Muscle layer of colon (tissue), 2 donors: ENCODE results near the gene SECTM1.

Experiments used
- H3K27ac ChIP-seq: one replicate; pipeline ENCODE4 v1.7.0; 2013; ENCODE audit warnings: low read depth, mild to moderate bottlenecking, low read length, moderate library complexity
- H3K27me3 ChIP-seq, 2 donors: one replicate each; pipeline ENCODE4 v1.7.0; 2013; ENCODE audit warnings: low read length in 2 of 2, mild to moderate bottlenecking in 2 of 2; ENCODE audit not compliant: insufficient read depth in 2 of 2, control insufficient read depth in 1 of 2
- H3K36me3 ChIP-seq: one replicate; pipeline ENCODE4 v1.7.0; 2013; ENCODE audit warnings: mild to moderate bottlenecking, low read length; ENCODE audit not compliant: insufficient read depth
- H3K4me1 ChIP-seq: one replicate; pipeline ENCODE4 v1.7.0; 2013; ENCODE audit warnings: mild to moderate bottlenecking, low read length; ENCODE audit not compliant: insufficient read depth
- H3K4me3 ChIP-seq, 2 donors: one replicate each; pipeline ENCODE4 v1.7.0; 2013; ENCODE audit warnings: low read length in 2 of 2, low read depth in 1 of 2, mild to moderate bottlenecking in 1 of 2, moderate library complexity in 1 of 2
- H3K9ac ChIP-seq: one replicate; pipeline ENCODE4 v1.7.0; 2013; ENCODE audit warnings: low read length
- H3K9me3 ChIP-seq: one replicate; pipeline ENCODE4 v1.7.0; 2013; ENCODE audit warnings: mild to moderate bottlenecking, low read length
- donor health status: abdominal sarcoma.
- donor health status: Adenocarcinoma of cecum.

Gene SECTM1

DNA sequence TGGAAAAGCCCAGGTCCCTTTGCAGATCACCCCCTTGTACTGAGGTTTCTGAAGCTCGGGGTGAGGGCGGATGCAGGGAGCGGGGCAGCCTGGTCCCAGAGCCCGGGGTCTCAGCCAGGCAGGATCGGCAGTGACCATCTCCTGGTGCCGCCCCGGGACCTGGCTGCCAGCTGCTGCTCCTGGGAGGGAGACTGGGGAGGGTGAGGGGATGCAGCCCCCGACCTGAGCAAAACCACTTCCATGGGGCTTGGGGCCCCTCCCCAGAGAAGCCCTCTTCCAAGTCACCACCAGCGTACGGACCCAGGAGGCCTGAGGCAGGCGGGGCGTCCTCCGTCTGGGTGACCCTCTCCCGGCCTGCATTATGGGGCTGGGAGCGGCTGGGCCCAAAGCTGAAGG is 31.0 kb downstream of the SECTM1 start:
- Histone ChIP-seq H3K36me3 (no peaks in the 10 kb centered on the region), H3K27me3 (no peaks in the 10 kb centered on the region), H3K4me1 (peaks cover 11% of the 10 kb centered on the region), H3K9ac (no peak overlapping the region), H3K27ac (no peak overlapping the region), H3K4me3 (no peak overlapping the region), H3K9me3 (no peaks in the 10 kb centered on the region)

DNA sequence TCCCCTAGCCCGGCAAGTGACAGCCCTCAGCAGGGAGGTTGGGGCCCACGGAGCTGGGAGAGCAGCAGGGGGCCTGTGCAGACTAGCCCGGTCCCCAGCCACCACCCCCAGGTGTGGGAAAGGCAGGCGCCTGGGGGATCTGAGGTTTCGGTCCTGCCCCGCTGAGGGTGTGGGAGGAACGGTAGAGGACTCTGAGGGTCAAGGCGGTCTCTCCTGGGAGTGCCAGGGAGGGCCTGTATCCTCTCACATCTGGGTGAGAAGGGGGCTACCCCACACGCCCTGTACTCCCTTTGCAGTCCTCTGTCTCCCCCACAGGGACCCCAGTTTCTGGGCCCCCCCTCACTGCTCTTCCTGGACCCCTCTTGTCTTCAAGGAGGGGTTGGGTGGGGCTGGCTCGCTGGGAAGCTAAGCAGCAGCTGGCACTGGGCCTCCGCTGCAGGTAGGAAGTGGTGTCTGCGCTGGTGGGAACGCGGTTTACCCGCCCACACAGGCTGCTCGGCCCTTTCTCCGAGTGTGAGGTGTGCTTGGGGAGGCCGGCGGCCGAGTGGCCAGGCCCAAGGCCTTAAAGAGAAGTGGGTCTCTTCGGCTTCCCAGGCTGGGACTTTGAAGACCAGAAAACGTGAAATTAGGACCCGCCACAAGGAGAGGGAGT is 31.5 kb downstream of the SECTM1 start:
- Histone ChIP-seq H3K27me3 (no peaks in the 10 kb centered on the region), H3K9ac (no peak overlapping the region), H3K4me1 (peaks cover 16% of the 10 kb centered on the region), H3K36me3 (no peaks in the 10 kb centered on the region), H3K27ac (no peak overlapping the region), H3K4me3 (no peak overlapping the region), H3K9me3 (no peaks in the 10 kb centered on the region)

DNA sequence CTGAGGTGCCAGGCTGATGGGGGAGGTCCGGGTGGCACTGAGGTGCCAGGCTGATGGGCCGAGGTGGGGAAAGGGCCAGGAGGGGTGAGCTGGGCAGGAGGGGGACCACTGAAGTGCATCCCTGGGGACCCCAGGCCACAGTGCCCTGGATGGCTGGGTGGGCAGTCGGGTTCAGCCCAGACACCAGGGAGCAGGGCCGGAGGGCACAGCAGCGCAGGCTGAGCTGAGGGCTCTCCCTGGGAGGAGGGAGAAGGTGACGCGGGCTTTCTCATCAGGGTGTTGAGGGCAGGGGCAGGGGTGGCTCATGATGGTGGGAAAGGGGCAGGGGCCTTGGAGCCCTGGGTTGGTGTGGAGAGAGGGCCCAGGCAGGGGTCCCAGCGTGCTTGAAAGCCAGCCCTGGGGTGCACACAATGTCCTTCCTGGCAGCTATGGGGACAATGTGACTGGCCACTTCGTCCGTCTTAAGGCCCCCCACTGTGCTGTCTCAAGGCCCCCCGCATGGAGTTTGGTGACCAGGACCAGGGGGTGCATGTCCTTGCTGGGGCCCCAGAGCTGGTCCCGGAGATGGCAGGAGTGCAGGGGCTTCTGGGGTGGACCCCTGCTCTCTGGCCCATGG is 32.2 kb downstream of the SECTM1 start:
- Histone ChIP-seq H3K27me3 (no peaks in the 10 kb centered on the region), H3K4me3 (no peak overlapping the region), H3K36me3 (no peaks in the 10 kb centered on the region), H3K27ac (no peak overlapping the region), H3K4me1 (peaks cover 18% of the 10 kb centered on the region), H3K9me3 (no peaks in the 10 kb centered on the region), H3K9ac (no peak overlapping the region)

DNA sequence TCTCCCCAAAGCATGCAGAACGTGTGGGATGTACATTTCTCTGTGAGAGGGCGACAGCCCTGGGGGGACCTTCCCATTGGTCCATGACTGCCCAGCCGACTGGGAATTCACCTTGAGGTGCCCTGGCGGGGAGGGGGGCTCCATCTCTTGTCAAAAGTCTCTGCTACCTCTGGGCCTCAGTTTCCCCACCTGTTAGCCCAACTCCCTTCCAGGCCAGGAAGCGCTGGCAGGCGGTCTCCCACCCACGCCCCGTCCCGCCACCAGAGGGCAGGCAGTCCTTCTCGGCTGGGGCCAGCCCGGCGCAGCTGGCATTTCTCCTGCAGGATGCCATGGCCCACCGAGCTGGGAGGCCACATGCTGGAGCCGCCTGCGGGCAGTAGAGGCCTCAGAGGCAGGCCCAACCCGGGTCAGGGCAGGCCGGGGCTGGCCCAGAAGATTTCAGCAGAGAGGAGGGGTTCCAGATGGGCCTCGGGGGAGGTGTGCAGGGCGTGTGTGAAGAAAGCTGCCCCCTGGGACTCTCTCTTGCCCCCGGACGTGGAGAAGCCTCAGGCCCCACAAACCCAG is 32.8 kb downstream of the SECTM1 start:
- no peaks in the 10 kb centered on the region for H3K9me3 ChIP-seq
- H3K36me3 ChIP-seq, result no peaks in the 10 kb centered on the region
- no peak overlapping the region for H3K4me3 ChIP-seq
- H3K9ac ChIP-seq, result no peak overlapping the region
- H3K27me3 ChIP-seq, result no peaks in the 10 kb centered on the region
- H3K4me1 ChIP-seq, result peaks cover 18% of the 10 kb centered on the region
- no peak overlapping the region for H3K27ac ChIP-seq

DNA sequence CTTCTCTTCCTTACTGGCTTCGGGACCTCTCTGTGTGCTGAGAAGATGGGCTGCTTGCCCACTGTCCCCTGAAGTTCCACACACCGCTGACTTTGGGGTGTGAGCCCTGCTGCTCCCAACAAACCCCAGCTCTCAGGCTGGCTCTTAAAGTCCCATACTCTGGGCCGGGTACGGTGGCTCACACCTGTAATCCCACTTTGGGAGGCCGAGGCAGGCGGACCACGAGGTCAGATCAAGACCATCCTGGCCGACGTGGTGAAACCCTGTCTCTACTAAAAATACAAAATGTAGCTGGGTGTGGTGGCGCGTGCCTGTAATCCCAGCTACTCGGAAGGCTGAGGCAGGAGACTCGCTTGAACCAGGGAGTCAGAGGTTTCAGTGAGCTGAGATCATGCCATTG is 33.3 kb downstream of the SECTM1 start:
- H3K4me3 ChIP-seq, result no peak overlapping the region
- H3K9ac ChIP-seq, result no peak overlapping the region
- H3K36me3 ChIP-seq, result no peaks in the 10 kb centered on the region
- no peak overlapping the region for H3K27ac ChIP-seq
- no peaks in the 10 kb centered on the region for H3K27me3 ChIP-seq
- no peaks in the 10 kb centered on the region for H3K9me3 ChIP-seq
- H3K4me1 ChIP-seq, result peaks cover 18% of the 10 kb centered on the region

DNA sequence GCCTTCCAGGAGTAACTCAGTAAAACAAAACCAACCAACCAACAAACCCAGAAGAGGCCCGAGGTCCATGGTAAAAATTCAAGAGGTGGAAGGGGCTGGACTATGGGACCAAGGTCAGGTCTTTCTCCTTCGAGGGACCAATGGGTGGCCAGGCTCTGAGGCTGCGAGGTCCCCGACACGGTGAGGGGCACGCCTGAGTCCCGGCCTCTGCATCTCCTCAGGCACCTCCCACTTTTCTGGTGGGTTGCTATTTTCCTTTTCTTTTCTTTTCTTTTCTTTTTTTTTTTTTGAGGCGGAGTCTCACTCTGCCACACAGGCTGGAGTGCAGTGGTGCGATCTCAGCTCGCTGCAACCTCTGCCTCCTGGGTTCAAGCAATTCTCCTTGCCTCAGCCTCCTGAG is 34.1 kb downstream of the SECTM1 start:
- Histone ChIP-seq H3K4me3 (no peak overlapping the region), H3K4me1 (peaks cover 26% of the 10 kb centered on the region), H3K9me3 (no peaks in the 10 kb centered on the region), H3K9ac (no peak overlapping the region), H3K36me3 (no peaks in the 10 kb centered on the region), H3K27ac (no peak overlapping the region), H3K27me3 (no peaks in the 10 kb centered on the region)

DNA sequence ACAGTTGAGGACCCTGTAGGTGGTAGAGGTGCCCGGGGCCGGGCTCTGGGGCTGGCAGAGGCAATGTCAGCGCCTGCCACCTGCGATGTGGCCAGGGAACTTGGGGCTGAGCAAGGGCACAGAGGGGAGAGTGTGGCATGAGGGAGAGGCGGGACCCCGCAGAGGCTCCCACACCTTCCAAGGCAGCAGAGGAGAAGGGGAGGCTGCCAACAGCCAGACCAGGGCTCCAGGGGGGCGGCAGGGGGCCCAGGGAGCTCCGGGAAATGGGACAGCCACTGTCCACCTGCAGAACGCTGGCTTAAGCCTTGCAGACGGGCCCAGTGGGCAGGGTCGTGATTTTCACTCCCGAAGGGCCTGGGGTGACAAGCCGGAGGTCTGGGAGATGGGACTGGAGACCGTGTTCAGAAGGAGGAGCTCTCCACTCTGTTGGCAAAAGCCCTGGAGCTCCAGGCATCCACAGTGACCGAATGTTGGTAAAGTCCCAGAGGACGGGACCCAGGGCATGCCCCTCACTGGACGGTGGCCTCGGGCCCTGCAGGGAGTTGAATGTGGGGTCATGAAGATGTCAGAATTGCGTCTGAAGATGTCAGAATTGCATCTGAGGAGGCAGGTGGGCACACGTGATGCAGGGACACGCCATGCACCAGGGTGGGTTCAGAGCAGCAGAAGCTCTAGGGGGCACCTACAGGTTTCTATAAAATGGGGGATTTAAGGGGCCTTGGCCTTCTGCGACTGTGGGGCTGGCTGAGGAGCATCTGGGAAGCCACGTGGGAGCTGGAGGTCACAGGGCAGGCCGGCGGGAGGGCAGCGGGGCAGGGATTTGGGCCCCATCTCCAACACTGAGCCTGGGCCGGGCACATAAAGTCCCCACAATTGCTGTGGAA is 34.8 kb downstream of the SECTM1 start:
- Histone ChIP-seq H3K27me3 (no peaks in the 10 kb centered on the region), H3K9ac (peak overlapping the region; percentile 52), H3K36me3 (no peaks in the 10 kb centered on the region), H3K4me3 (peak overlapping the region in 1 of 2 donors; percentile 48), H3K27ac (peak overlapping the region; percentile 90), H3K4me1 (peaks cover 32% of the 10 kb centered on the region), H3K9me3 (no peaks in the 10 kb centered on the region)

DNA sequence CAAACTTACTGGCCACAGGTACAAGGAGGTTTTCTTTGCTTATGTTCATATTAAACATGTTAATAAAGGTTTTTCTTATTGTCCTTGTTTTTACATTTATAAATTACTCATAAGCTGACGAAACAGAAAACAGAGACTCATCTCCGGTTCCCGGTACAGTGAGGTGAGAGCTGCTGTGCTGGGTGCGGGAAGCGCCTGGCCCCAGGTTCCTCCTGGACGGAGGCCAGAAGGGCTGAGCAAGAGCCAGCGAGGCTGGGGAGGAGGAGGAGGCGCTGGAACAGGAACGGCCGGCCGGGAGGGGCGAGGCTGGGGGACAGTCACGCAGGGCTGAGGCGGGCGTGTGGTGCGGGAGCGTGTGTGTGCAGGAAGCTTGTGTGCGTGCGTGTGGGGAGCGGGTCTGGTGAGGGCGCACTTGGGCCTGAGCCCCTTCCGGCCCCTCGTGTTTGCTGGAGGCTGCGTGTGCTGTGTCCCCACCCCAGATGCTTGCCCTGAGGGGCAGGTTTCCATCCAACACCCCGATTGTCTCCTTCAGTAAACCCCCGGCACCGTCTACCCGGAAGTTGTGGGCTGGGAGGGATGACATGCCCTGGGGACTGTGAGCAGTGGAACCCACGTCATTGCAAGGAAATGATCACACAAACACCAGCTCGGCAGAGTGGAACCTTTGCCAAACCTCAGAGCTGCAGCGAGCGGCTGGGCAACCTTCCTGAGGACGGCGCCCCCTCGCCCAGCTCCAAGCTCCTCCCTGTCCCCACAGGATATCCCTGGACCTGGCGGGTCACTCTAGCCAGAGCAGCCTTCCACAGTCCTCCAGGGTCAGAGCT is 35.6 kb downstream of the SECTM1 start:
- no peaks in the 10 kb centered on the region for H3K27me3 ChIP-seq
- peaks cover 33% of the 10 kb centered on the region for H3K4me1 ChIP-seq

DNA sequence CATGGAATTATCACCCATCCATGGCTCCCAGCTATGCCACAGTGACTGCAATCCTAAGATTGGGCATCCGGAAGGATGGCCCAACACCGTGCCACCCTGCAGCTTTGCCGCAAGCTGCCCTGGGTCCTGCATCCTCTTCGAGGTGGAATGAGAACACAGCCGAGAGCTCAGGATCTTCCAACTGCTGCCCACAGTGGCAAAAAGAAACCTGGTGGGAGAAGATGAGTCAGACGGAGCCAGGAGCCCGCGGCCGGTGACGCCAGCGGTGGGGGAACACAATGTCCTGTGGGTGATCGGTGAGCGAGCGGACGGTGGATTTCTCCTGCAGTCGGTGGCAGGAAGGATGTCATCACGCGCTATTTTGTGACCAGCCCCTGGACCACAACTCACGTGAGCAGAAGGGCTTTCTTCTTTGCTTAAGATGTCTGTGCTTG is 36.3 kb downstream of the SECTM1 start:
- H3K4me1 ChIP-seq, result peaks cover 33% of the 10 kb centered on the region
- no peaks in the 10 kb centered on the region for H3K27me3 ChIP-seq
- H3K4me3 ChIP-seq, result peak overlapping the region in 1 of 2 donors; percentile 48
- no peaks in the 10 kb centered on the region for H3K9me3 ChIP-seq
- peak overlapping the region; percentile 90 for H3K27ac ChIP-seq
- H3K36me3 ChIP-seq, result no peaks in the 10 kb centered on the region
- H3K9ac ChIP-seq, result peak overlapping the region; percentile 52

More for the DNA sequence above, 35.6 kb downstream of the SECTM1 start:
- Histone ChIP-seq H3K9ac (peak overlapping the region; percentile 52), H3K27ac (peak overlapping the region; percentile 90), H3K9me3 (no peaks in the 10 kb centered on the region), H3K4me3 (peak overlapping the region; percentile 6 to 48), H3K36me3 (no peaks in the 10 kb centered on the region)

DNA sequence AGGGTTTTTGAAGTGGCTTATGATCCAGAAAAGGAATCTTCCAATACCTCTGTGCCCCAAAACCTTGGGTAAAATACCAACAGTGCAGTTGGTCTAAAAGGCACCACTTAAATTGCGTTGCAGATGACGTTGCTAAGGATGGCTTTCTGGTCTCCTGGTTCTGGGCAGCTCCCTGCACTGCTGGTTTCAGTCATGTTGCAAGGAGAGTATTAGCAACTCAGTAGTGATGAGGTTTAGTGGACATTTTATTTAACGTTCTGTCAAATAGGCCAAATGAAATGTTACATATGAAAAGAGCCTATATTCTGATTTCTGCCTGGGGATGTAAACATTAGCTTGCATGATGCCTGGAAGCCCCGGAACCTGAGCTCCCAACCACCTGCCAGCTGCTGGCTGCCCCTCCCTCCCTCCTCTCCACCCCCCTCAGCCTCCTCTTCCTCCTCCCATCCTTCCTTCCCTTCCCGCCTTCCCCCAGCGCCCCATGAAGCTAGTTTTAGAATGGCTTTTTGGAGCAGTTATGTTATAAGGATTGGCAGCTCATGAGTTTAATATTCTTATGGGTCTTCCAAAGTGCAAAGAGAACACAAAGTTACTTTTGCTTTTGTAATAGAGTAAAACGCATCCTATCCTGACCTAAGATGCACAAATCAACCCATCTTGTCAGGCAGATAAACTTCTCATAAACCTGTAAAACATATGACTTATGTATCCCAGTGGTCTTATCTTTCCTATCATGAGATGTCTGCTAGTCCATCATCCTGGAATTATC is 36.9 kb downstream of the SECTM1 start:
- Histone ChIP-seq H3K36me3 (no peaks in the 10 kb centered on the region), H3K4me1 (peaks cover 38% of the 10 kb centered on the region), H3K9ac (no peak overlapping the region), H3K9me3 (no peaks in the 10 kb centered on the region), H3K27ac (peak overlapping the region; percentile 90), H3K4me3 (no peak overlapping the region), H3K27me3 (no peaks in the 10 kb centered on the region)
